Neuronal stem cell (in vitro differentiated cells): ENCODE measurements around the gene PCED1A.

Experiments
- DNase-seq: peaks from one replicate; pipeline ENCODE4 v3.0.0-alpha.2; 2013; ENCODE audit warnings: low spot score
- H2AFZ ChIP-seq: one replicate; pipeline ENCODE4 v1.6.1; 2013; ENCODE audit warnings: mild to moderate bottlenecking, low read length, inconsistent platforms
- H2AK5ac ChIP-seq: 2 replicates; pipeline ENCODE4 v1.6.1; 2013; ENCODE audit warnings: low read depth, mild to moderate bottlenecking, inconsistent platforms, low read length, moderate library complexity, mixed read lengths
- H2BK120ac ChIP-seq: 2 replicates; pipeline ENCODE4 v1.6.1; 2013; ENCODE audit warnings: low read depth, mild to moderate bottlenecking, inconsistent platforms, low read length, moderate library complexity, mixed read lengths
- H2BK12ac ChIP-seq: one replicate; pipeline ENCODE4 v1.6.1; 2013; ENCODE audit warnings: low read length, inconsistent platforms
- H2BK15ac ChIP-seq: 2 replicates; pipeline ENCODE4 v1.6.1; 2013; ENCODE audit warnings: mild to moderate bottlenecking, low read length, inconsistent platforms, mixed read lengths
- H2BK5ac ChIP-seq: one replicate; pipeline ENCODE4 v1.6.1; 2013; ENCODE audit warnings: inconsistent platforms, mild to moderate bottlenecking, low read length, moderate library complexity
- H3K14ac ChIP-seq: one replicate; pipeline ENCODE4 v1.6.1; 2013; ENCODE audit warnings: low read length, inconsistent platforms
- H3K18ac ChIP-seq: 2 replicates; pipeline ENCODE4 v1.6.1; 2013; ENCODE audit warnings: low read length, inconsistent platforms
- H3K23ac ChIP-seq: 2 replicates; pipeline ENCODE4 v1.6.1; 2013; ENCODE audit warnings: low read depth, mild to moderate bottlenecking, mixed read lengths, low read length, inconsistent platforms; ENCODE audit not compliant: poor library complexity
- H3K27ac ChIP-seq: replicated peaks from 3 replicates; pipeline ENCODE4 v1.5.1; 2013; ENCODE audit warnings: low read length, inconsistent platforms
- H3K27me3 ChIP-seq, 3 experiments: 2 replicates each; pipeline ENCODE4 v1.6.1; 2013; ENCODE audit warnings: low read length in 3 of 3, mild to moderate bottlenecking in 2 of 3, inconsistent platforms in 1 of 3, low read depth in 1 of 3, mixed read lengths in 1 of 3, moderate library complexity in 1 of 3; ENCODE audit not compliant: control insufficient read depth in 3 of 3, insufficient read depth in 3 of 3
- H3K36me3 ChIP-seq, 2 donors: replicated peaks in 1 of 2; 2 replicates each; pipeline ENCODE4 v1.6.1; 2013; ENCODE audit warnings: low read length in 2 of 2; ENCODE audit not compliant: control insufficient read depth in 2 of 2, insufficient read depth in 2 of 2
- H3K4ac ChIP-seq: 2 replicates; pipeline ENCODE4 v1.6.1; 2013; ENCODE audit warnings: inconsistent platforms, mild to moderate bottlenecking, low read length, moderate library complexity
- H3K4me1 ChIP-seq, 2 donors: 1 replicate in 1 of 2; 2 replicates in 1 of 2; pipeline ENCODE4 v1.6.1; 2013; ENCODE audit warnings: low read length in 2 of 2, low read depth in 1 of 2; ENCODE audit not compliant: control insufficient read depth in 2 of 2, insufficient read depth in 1 of 2
- H3K4me2 ChIP-seq: one replicate; pipeline ENCODE4 v1.6.1; 2013; ENCODE audit warnings: mild to moderate bottlenecking, low read length, inconsistent platforms; ENCODE audit not compliant: insufficient read depth, poor library complexity, severe bottlenecking
- H3K4me3 ChIP-seq, 2 donors: 2 replicates each; pipeline ENCODE4 v1.5.1; 2013; ENCODE audit warnings: low read length in 2 of 2, mild to moderate bottlenecking in 2 of 2, inconsistent platforms in 1 of 2, moderate library complexity in 1 of 2
- H3K79me1 ChIP-seq: one replicate; pipeline ENCODE4 v1.6.1; 2013; ENCODE audit warnings: low read depth, mild to moderate bottlenecking, inconsistent platforms, low read length, moderate library complexity
- H3K9ac ChIP-seq: one replicate; pipeline ENCODE4 v1.6.1; 2013; ENCODE audit warnings: mild to moderate bottlenecking, low read depth, low read length, inconsistent platforms; ENCODE audit not compliant: poor library complexity
- H3K9me3 ChIP-seq, 2 donors: replicated peaks in 1 of 2; 2 replicates each; pipeline versions ENCODE3 to v1.6.1; 2013; ENCODE audit warnings: low read length in 2 of 2, mild to moderate bottlenecking in 2 of 2, inconsistent platforms in 1 of 2, low read depth in 1 of 2, mixed read lengths in 1 of 2, moderate library complexity in 1 of 2; ENCODE audit not compliant: control insufficient read depth in 2 of 2, insufficient read depth in 1 of 2
- H4K8ac ChIP-seq: one replicate; pipeline ENCODE4 v1.6.1; 2013; ENCODE audit warnings: low read depth, mild to moderate bottlenecking, inconsistent platforms, low read length, moderate library complexity
- H4K91ac ChIP-seq: one replicate; pipeline ENCODE4 v1.6.1; 2013; ENCODE audit warnings: low read length, low read depth, mild to moderate bottlenecking, inconsistent platforms; ENCODE audit not compliant: poor library complexity
- WGBS, 2 donors: extraction: QIAGEN DNeasy Blood & Tissue Kit; methylation state at CpG; one replicate each; pipeline ENCODE4 v1.1.7; 2013; ENCODE audit warnings: missing lambda C conversion rate in 2 of 2, mixed read lengths in 1 of 2; ENCODE audit not compliant: insufficient read length in 2 of 2, insufficient replicate concordance in 1 of 2; ENCODE audit errors: extremely low coverage in 2 of 2; 5-methylcytosine and 5-hydroxymethylcytosine counted together

PCED1A gene

GRCh38 chr20:2804041-2804828 is 36.2 kb downstream of the PCED1A start:
- Histone ChIP-seq H2BK12ac (no peak overlapping the region), H3K18ac (no peak overlapping the region), H3K79me1 (peaks cover 6% of the 10 kb centered on the region), H2AK5ac (no peak overlapping the region), H3K4me3 (no peak overlapping the region), H3K23ac (no peak overlapping the region), H4K91ac (no peak overlapping the region), H3K9ac (no peak overlapping the region), H3K27me3 (peaks cover 24 to 61% (median 28%) of the 10 kb centered on the region in 3 experiments), H2BK120ac (no peak overlapping the region), H3K4ac (no peak overlapping the region), H3K9me3 (peaks cover 6 to 12% of the 10 kb centered on the region in 2 donors), H3K4me2 (no peak overlapping the region), H3K36me3 (peaks cover 0 to 2% of the 10 kb centered on the region in 2 donors), H4K8ac (no peak overlapping the region), H2BK5ac (no peak overlapping the region), H3K27ac (no peak overlapping the region), H3K4me1 (peaks cover 13 to 16% of the 10 kb centered on the region in 2 donors), H2AFZ (peak overlapping the region; percentile 82), H3K14ac (no peak overlapping the region), H2BK15ac (no peak overlapping the region)
- no CpG with 5 or more reads among the region's 16 CpGs for WGBS, 2 donors
- no peak for DNase-seq

- no peak overlapping the region for H2BK12ac ChIP-seq
- H3K9ac ChIP-seq, result no peak overlapping the region
- no peak overlapping the region for H4K91ac ChIP-seq
- H3K18ac ChIP-seq, result no peak overlapping the region
- H2BK120ac ChIP-seq, result no peak overlapping the region
- H3K14ac ChIP-seq, result no peak overlapping the region
- H3K79me1 ChIP-seq, result peaks cover 8% of the 10 kb centered on the region
- no peak overlapping the region for H3K4ac ChIP-seq
- WGBS, 2 donors, result no CpG with 5 or more reads among the region's 13 CpGs
- H3K4me3 ChIP-seq, result peak overlapping the region in 1 of 2 donors; percentile 100
- no peak overlapping the region for H2BK5ac ChIP-seq
- H4K8ac ChIP-seq, result no peak overlapping the region
- no peak overlapping the region for H3K27ac ChIP-seq
- peaks cover 15 to 19% of the 10 kb centered on the region in 2 donors for H3K4me1 ChIP-seq
- H3K9me3 ChIP-seq, result peaks cover 0 to 6% of the 10 kb centered on the region in 2 donors
- no peak overlapping the region for H2BK15ac ChIP-seq
- H2AK5ac ChIP-seq, result no peak overlapping the region
- H3K27me3 ChIP-seq, result peaks cover 19 to 47% (median 27%) of the 10 kb centered on the region in 3 experiments
- no peak for DNase-seq
- H3K36me3 ChIP-seq, result peaks cover 21 to 31% of the 10 kb centered on the region in 2 donors
- peak overlapping the region; percentile 76 for H3K4me2 ChIP-seq
- H2AFZ ChIP-seq, result peak overlapping the region; percentile 93
- H3K23ac ChIP-seq, result no peak overlapping the region
Observed at GRCh38 chr20:2801286-2801728, 39.1 kb downstream of the PCED1A start.

DNA sequence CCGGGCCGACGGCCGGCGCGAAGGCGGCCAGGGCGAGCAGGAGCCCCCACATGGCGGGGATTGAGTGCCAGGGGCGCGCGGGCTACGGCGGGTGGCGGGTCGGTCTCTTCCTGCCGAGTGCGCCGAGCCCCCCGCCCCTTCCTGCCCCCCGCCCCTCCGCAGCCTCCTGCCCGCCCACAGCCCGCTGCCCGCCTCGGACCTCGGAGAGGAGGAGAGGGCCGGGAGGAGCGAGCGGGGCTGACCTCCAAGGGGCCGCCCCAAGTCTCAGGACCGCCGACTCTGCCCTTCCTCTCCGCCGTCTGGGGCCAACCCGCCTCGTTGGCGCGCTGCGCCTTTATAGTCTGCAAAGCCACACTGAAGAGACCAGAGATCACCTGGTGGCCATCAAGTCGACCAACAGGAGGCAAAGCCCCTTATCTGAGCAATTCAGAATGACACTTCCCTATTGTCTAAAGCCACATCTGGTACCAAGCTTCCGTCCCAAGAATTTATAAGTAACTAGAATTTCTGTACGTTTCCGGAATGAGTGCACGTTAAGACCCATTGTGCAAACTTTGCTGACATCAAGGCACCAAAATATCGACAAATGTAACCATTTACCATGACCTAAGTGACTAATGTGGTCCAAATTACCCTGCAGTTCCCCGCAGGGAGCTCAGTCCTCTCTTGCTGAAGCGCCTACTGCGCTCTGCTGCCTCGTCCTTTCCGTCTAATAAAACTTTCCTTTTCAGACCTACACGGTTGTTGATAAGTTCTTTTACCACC is 39.8 kb downstream of the PCED1A start, which contains the start of gene CPXM1:
TSS of gene CPXM1 (minus strand) at position 107 of the 765 bp plus-strand sequence. CDS start at position 52, 55 bp downstream.
- H3K36me3 ChIP-seq, result peaks cover 26 to 37% of the 10 kb centered on the region in 2 donors
- peak within 1 kb of the TSS; percentile 99 for H3K23ac ChIP-seq
- peak within 1 kb of the TSS; percentile 80 for H3K27ac ChIP-seq
- H3K4ac ChIP-seq, result peak within 1 kb of the TSS; percentile 97
- H3K27me3 ChIP-seq, result peaks cover 15 to 41% (median 21%) of the 10 kb centered on the region in 3 experiments
- H3K9ac ChIP-seq, result peak within 1 kb of the TSS; percentile 100
- peak within 1 kb of the TSS; percentile 46 for H2BK5ac ChIP-seq
- peak within 1 kb of the TSS; percentile 65 for H2BK120ac ChIP-seq
- DNase-seq, result peak; percentile 66
- H3K4me3 ChIP-seq, result peak within 1 kb of the TSS; percentile 88 to 100
- peak within 1 kb of the TSS; percentile 100 for H4K8ac ChIP-seq
- no CpG with 5 or more reads among the region's 52 CpGs for whole genome bisulfite sequencing, 2 donors
- H3K14ac ChIP-seq, result peak within 1 kb of the TSS; percentile 99
- H3K4me1 ChIP-seq, result peaks cover 15% of the 10 kb centered on the region in 2 donors
- peak within 1 kb of the TSS; percentile 74 for H2BK15ac ChIP-seq
- peaks cover 8% of the 10 kb centered on the region for H3K79me1 ChIP-seq
- H4K91ac ChIP-seq, result peak within 1 kb of the TSS; percentile 87
- H3K9me3 ChIP-seq, result no peaks in the 10 kb centered on the region
- H2AFZ ChIP-seq, result peak within 1 kb of the TSS; percentile 93
- peak within 1 kb of the TSS; percentile 98 for H2BK12ac ChIP-seq
- peak within 1 kb of the TSS; percentile 90 for H2AK5ac ChIP-seq
- peak within 1 kb of the TSS; percentile 99 for H3K18ac ChIP-seq
- H3K4me2 ChIP-seq, result peak within 1 kb of the TSS; percentile 97
